Measurements from ENCODE around the gene BCAP29.

DNA sequence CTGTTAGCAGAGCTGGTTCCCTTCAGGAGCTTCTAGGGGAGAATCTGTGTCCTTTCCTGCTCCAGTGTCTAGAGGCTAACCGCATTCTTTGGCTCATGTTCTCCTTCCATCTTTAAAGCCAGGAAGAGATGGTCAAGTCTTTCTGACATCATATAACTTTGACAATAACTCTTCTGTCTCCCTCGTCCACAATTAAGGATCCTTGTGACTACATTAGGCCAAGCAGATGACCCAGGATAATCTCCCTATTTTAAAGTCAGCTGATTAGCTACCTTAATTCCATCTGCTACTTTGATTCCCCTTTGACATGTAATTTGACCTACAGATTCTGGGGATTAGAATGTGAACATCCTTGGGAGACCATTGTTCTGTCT lies 52.4 kb downstream of the BCAP29 start:
- TF ChIP-seq POLR2A (IDR thresholded peaks at IDR 0.05), result no peak
- TF ChIP-seq, protein P1, sequence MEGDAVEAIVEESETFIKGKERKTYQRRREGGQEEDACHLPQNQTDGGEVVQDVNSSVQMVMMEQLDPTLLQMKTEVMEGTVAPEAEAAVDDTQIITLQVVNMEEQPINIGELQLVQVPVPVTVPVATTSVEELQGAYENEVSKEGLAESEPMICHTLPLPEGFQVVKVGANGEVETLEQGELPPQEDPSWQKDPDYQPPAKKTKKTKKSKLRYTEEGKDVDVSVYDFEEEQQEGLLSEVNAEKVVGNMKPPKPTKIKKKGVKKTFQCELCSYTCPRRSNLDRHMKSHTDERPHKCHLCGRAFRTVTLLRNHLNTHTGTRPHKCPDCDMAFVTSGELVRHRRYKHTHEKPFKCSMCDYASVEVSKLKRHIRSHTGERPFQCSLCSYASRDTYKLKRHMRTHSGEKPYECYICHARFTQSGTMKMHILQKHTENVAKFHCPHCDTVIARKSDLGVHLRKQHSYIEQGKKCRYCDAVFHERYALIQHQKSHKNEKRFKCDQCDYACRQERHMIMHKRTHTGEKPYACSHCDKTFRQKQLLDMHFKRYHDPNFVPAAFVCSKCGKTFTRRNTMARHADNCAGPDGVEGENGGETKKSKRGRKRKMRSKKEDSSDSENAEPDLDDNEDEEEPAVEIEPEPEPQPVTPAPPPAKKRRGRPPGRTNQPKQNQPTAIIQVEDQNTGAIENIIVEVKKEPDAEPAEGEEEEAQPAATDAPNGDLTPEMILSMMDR (IDR thresholded peaks at IDR 0.05), result no peak
